GF-D8 (cell line): ENCODE results near the gene PRSS56.

Experiments used
- DNase-seq: peaks from one replicate; lab custom pipeline; 2025; lab: John Stamatoyannopoulos, UW

Gene PRSS56

DNA sequence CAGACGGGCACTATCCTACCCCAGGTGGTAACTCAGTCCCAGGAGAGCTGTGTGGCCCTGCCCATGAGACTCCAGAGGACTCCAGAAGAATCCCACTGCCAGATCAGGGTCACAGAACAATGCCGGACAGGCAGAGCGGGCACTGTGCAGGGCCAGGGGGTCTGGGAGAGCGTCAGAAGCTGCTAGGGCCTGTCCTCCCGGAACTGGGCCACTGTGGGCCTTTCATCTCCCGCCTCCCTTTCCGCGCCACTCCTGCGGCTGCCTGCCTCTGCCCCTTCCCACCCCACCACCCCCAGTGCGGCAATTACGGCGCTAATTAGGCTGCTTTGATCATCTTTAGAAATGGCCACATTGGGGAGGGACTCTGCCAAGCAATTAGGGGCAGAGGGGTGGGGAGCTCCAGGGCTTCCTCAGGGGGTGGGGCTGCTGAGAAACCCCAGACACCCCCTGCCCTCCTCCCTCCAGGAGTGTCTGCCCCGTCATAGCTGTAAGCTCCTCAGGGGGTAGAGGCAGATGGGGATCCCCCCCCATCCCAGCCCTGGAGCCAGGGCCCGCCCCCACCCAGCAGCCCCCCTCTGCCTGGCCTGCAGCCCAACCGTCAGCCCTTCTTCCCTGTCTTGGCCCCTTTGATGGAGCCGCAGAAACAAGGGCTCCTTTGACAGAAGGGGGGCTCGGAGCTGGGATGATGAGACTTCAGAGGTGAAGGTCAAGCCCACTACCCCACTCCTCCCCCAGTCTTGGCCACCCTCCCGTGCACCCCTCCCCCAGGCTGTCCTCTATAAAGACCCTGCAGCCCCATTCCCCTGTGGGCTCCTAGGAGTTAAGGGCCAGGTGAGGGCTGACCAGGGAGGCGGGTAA lies at the start of gene PRSS56:
Gene PRSS56, plus strand, starts transcription at position 808 of the 858 bp plus-strand sequence. CDS start 211 bp downstream, outside the sequence.
- DNase-seq: no peak

DNA sequence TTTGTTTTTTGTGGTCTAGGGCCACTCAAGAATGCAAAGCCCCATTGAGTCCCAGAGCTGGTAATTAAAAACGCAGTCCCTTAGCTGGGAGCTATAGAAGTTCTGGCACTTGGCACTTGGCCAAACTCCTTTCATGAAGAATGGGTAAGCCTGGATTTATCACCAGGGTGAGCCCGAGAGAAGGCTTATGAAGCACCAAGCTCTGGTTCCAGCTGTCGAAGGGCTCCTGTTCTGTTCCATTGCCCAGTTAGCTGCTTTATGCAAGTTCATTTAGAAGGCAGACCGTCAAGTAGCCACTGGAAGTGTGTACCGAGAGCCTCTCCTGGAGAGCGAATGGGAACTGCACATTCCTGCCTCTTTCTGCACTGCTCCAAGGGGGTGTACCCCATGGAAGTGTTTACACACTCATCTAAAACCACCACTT lies 46.7 kb upstream of the PRSS56 start:
- no peak for DNase-seq

DNA sequence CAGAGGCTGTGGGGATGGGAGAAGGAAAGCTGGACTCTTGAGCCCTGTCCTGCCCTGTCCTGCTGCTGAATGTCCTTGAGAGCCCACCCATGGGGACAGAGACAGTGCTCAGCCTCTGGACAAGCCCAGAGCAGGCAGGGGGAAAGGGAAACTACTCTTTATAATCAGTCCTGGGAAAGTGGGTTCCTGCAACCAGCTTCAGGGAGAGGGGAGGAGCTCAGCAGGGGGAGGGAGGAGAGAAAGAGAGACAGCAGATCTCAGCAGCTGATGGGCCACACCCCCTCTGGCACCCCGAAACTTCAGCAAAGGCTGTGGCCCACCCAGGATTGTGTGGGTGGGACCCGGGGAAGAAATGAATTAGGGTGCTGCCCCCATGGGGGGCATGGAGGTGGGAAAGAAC lies 44.1 kb upstream of the PRSS56 start:
- no peak for DNase-seq

DNA sequence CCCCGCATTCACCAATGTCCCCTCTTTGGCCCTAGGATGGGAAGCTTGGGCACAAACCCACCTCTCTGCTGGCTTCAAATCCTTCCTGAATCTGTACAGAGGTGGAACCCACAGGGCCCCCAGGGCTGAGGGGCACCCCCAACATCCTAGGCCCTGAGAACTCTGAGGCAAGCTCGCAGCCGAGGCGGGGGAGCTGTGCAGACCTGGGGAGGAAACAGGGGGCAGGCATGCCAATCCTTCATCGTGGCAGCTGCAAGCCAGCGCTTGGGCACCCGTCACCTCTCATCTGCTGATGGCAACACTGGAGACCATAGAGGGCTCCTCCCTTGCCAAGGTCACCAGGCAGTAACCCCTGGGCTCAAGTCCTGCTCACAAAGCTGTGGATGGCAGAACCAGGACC lies 43.4 kb upstream of the PRSS56 start:
- DNase-seq: no peak

DNA sequence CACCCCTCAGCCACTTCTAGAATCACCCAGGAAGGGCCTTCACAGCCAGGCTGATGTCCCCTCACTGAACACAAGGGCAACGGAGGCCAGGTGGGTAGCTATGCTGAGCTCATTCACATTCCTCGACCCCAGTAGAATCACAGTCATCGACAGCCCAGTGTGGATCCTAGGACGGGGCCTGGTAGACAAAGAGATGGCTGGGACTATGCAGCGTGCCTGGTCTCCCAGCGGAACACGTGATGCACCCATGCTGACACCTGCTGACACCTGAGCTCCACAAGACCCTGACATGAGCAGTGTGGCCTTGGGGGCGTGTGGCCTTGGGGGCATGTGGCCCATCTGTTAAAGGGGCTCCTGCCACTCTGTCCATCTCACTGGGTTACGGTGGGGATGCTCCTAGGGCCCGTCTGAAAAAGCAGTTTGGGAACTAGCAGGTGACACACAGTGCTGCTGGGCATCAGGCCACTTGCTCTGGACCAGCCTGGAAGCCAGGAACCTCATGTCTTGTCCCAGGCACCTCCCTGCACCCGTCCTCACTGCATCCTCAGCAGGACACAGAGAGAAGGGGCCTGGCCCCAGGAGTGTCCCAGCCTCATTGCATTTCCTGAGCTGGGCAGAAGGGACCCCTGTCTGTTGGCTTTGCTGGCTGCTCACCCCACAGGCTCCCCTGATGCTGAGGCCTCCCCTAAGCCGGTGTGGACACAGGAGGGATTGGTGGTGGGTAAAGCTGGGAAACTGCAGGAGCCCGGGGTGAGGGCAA lies 42.3 kb upstream of the PRSS56 start:
- DNase-seq: no peak

DNA sequence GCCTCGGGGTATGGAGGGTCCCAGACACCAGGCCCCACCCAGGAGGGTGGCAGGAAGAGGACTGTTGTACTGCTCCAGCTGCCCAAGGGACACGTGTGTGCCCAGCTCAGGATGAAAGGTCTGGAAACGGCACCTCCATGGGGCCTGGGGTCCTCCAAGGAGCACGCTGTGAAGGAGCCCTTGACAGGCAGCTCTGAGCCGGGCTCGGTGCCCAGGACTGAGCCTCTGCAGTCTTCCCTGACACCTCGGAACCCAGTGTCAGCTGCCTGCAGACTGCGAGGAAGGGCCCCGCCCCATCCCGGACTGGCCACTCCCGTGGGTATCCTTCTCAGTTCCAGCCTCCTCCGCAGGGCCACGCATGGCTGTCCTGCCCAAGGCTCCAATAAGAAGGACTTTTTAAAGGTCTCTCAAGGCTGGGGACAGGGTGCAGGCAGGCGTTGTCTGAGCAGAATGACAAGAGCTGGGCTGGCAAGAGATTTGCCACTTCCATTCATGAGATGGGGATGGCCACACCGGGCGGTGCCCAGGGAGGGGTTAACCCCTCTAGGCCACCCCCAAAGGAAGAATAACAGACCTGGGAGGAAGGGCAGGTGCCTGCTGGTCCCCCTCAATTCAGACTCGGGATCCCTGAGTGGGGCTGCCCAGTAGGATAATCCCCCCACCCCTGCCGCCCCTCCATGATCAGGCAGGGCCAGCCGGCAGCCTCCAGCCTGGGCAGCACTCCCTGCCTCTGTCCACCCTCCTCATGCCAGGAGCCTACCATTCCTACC lies 41.4 kb upstream of the PRSS56 start:
- DNase-seq: no peak

DNA sequence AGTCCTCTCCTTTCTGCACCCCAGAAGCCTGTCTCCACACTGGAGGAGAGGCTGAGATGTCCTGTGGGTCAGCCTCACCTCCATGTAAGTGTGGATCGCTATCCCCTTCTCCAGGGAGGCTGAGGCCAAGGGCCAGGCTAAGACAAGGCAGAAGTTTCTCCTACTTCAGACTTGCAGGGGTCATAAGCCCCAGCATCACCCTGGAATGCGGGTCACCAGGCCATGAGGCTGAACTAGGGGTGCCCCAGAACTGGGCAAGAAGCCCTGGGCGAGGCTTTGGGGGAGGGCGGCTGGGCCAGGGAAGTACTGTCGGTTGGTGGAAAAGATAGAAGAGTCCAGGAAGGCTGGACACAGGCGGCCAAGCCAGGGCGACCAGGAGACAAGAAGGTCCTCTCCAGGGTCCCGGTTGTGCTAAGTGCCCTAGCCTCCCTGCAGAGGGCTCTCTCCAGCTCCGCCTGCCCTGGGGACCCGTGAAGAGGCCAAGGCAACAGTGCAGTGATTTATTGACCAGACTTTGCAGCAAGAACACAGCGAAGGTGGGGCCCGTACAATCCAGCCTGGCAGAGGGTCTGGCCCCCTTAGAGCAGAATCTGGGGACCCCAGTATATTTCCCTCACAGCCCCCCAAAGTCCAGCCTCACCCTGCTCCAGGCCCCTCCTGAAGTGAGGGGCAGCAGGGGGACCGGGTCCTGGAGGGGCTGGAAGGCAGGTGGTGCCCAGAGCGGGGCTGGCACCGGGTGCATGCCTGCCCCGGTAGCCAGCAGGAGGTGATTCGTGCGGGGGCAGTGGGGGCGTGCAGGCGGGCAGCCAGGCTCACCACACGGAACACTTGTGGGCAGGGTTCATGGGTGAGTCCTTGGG lies 40.6 kb upstream of the PRSS56 start:
- no peak for DNase-seq

DNA sequence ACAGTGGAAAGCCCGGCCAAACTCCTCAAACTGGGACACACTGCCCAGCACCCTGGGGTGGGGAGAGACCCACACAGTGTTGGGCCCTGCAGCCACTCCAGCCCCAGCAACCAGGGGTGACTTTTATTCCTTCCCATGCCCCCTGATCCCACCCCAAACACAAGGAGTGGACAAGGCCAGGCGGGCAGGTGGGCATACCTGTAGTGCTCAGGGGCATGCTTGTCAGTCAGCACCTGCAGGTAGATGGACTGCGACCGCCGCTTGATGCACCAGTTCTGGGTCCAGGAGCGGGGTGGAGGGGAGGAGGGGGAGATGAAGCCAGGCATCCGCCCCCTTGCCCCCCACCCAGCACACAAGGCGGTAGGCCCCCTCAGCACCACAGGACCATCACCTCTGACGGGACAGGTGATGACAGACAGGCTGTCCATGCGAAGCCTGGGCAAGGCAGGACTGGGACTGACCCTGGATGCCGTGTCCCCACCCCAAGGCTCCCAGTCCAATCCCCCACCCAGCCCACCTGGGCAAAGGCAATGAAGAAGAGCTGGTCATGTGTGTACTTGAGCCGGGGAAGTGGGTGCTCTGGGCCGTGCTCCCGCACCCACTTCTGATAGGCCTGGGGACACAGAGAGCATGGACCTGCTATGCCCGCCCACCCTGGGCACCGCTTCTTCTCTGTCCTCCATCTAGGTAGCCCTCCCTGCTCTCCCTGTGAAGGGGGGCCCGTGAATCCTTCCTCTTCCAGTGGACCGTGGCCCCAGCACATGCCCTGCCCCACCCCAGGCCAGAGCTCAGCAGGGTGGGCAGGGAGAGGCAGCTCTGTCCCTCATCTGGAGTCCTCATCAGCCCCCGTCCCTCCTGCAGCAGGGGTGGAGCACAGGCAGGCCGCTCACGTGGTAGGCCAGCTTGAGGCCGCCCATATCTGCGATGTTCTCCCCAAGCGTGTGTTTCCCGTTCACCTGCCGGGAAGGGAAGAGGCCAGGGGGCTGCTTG lies 39.7 kb upstream of the PRSS56 start:
- DNase-seq: no peak

DNA sequence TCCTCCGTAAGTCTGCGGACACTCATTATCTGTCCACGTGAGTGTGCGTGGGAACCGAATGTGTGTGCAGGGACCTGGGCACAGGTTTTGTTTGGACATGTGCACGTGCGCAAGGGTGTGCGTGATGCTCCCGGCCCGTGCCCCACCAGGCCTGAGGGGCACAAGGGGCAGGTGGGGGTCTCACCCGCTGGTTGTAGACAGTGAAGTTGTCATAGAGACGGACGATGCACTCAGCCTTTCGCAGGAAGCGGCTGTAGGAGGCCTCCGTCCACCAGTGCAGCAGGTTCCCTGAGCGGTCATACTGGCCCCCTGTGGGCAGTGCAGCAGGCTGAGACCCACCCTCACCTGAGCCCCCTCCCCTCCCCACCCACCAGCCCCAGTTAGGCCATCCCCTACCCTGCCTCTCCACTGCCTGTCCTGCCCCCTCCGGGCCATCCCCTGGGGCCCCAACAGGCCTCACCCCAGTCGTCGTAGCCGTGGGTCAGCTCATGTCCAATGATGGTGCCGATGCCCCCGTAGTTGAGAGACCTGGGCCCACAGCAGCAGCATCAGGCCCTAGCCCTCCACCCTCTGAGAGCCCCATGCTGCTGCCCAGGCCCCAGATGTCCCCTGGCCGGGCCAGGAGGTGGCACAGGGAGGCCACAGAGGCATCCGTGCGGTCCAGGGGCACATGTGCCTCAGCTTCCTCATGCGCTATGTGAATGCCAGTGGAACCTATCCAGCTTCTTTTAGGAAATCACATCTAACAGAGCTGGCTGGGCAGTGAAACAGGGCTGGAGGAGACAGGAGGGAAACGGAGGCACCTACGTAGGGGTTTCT lies 38.7 kb upstream of the PRSS56 start:
- DNase-seq: no peak

DNA sequence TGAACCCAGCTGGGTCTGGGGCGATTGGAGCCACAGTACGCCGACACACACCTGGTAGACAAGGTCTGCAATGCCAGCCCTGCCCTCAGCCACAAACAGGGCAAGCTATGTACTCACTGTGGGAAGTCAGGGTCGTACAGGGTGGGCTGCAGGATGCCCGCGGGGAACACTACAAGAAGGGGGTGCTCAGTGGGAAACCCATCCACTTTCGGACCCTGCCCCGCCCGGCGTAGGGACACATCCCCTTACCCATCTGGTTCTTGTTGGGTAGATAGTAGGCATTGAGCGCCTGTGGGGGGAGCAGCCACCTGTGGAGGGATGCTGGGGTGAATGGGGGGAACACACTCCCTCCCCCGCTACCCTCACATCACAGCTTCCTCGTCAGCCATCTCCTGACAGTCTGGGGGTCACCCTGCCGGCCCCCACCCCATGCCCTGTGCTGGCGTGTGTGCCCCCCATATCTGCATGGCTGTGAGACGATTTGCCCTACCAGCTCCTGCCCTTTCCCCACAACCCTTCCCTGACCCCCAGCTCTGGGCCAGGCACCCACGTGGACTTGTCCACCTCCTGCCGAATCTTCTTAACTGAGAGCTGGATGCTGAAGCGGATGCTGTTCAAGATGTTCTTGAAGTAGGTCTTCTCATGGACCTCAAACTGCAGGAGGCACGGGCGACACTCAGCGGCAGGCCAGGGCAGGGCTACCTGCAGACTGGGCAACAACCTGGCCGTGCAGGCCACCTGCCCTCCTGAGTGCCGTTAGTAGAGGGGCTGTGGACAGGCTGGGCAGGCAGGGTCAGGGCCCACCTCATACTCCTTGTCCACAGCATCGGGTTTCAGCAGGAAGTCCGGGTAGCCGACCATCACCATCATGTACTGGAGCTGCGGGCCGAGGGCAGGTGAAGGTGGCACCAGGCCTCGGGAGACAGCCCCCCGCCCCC lies 37.6 kb upstream of the PRSS56 start:
- DNase-seq: no peak

DNA sequence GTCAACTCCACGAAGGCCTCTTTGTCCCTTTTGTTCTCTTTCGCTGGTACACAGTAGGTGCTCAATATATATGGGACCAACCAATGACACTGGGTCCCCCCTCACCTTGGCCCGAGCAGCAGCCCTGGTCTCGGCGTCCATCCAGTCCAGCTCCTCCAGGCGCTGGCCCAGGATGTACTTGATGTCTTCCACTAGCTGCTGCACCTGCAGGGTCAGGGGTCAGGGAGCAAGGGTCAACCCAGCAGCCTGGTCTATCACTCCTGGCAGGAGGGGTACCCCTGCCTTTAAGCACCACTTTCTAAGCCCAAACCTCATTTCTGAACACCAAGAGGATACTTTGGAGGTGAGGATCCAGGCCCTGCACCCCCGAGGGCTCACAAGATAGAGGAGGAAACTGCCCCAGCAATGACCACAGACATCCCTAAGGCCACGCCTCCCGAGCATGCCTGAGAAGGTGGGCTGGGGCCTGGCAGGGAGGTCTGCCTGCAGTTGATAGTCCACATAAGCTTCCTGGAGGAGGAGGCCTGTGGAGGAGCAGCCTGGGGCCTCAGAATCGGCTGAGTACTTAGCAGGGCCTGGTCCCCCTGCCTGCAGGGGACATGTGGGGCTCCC lies 36.8 kb upstream of the PRSS56 start:
- DNase-seq: no peak

DNA sequence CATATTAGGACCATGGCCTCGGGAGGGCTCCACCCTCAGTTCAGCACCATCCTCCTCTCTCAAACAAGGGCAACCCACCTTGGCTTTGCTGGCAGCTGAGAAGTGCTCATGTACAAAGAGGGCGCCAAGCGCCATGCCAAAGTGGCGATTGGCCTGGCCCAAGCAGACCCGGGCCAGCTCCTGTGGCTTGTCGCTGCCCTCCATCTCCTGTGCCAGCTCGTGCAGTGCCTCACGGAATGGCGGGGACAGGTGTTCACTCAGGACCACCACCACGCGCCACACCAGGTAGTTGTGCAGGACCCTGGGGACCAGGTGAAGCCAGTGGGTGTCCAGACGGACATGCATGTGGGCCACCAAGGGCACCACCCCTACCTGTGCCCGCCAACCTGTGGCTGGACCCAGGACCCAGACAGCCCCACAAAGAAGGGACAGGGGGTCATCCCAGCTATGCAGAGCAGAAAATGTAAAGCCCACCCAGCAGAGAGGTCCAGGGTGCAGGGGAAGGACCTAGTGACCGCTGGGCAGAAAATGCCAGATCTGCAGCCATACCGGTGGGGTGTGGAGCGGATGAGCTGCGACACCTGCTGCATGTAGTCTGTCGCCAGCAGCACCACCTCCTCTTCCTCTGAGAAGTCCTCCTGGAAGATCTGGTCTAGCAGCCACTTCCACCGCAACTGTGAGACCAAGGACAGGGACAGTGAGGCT lies 36.1 kb upstream of the PRSS56 start:
- no peak for DNase-seq

DNA sequence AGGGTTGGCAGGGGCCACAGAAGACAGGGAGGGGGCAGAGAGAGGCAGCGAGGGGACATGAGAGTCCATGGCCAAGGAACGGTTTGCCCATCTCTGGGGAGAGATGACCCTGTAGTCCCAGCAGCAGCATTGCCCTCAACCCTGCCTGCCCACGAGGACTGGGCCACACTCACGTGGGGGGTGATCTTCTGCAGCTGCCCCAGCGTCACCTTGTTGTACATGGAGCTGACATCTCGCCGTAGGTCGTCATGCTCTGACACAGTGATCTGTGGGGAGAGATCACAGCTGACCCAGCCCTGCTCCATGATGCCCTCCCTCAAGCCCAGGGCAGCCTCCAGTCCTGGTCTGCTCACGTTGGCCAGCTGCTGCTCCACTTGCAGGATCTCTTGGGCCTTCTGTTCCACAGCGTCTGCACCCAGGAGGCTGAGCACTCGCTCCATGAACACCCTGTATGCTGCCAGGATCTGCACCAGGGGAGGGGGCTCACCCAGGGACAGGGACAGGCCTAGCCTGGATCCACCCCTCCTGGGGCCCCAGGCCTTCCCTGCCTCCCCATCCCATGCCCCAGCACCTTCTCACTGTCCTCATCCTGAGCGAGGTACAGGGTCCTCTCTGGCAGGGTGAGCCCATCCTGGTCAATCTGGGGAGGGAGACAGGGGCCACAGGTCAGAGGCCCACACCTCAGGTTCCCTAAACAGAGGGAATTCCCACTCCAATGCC lies 35.4 kb upstream of the PRSS56 start:
- DNase-seq: no peak

DNA sequence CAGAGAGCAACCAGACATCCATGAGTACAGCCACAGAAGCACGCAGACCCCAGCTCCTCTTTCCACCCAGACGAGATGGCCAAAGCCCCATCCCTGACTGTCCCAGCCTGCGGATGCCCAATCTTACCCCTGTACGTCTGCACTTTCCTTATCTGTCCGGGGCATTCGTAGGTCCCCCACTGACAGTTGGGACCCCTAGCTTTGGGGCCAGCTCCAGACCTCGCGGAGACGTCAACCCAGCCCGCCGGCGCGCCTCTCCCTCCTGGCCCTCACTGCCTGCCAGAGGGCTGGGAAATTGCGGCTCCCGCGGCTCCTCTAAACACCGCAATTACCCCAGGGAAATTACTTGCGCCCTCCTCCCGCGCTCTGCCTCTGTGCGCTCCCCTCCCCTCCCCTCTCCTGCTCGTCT lies 34.8 kb upstream of the PRSS56 start:
- DNase-seq: no peak

DNA sequence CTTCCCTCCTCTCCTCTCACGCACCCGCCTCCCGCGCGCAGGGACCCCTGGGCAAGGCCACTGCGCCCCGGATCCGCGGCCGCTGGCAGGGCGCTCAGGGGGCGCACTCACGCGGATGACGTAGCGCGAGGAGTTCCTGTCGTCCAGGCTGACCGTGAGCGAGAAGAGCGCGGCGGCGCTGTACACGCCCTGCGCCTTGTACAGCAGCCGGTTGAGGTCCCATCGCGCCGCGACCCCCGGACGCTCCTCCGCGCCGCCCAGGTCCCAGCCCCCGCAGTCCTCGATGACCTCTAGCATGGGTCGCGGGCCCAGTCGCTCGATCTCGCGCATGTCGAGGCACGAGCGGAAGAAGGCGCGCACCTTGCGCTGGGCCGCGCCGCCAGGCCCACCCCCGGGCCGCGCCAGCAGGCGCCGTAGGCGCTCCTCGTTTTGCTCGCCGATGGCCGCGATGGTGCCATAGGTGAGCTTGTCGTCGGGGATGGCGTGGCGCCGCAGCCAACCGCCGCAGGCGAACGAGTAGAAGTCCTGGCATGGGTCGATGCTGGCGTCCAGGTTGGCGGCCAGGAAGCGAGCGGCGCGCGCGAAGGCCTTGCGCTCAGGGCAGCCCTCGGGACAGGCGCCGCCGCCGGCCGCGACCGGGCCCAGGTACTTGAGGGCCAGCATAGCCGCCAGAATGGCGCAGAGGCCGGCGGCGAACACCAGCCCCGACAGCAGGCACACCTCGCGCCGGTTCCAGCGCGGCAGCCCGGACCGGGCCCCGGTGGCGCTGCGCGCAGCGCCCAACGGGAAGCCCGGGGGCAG lies 34.2 kb upstream of the PRSS56 start:
- no peak for DNase-seq
